GM19043 (cell line): ENCODE measurements around the gene IGSF21.

Experiments used
- ATAC-seq: cut with Tn5 transposase; IDR thresholded peaks from one replicate; pipeline ENCODE4 v1.9.1; 2021; ENCODE audit warnings: low read depth; ENCODE audit not compliant: unreplicated experiment

Gene IGSF21

GRCh38 chr1:18174037-18174436 is 66.4 kb downstream of the IGSF21 start:
- no peak for ATAC-seq

GRCh38 chr1:18175051-18175450 is 67.5 kb downstream of the IGSF21 start:
- ATAC-seq: no peak

- no peak for ATAC-seq
Measured at GRCh38 chr1:18175530-18176377, 68.2 kb downstream of the IGSF21 start.

GRCh38 chr1:18176619-18177018 is 69.0 kb downstream of the IGSF21 start:
- ATAC-seq: no peak

- no peak for ATAC-seq
Measured at GRCh38 chr1:18178111-18178510, 70.5 kb downstream of the IGSF21 start.

GRCh38 chr1:18179009-18179408 is 71.4 kb downstream of the IGSF21 start:
- ATAC-seq: no peak

GRCh38 chr1:18182398-18183160 is 75.0 kb downstream of the IGSF21 start:
- no peak for ATAC-seq

GRCh38 chr1:18183533-18183932 is 75.9 kb downstream of the IGSF21 start:
- no peak for ATAC-seq

GRCh38 chr1:18187054-18187453 is 79.5 kb downstream of the IGSF21 start:
- no peak for ATAC-seq

GRCh38 chr1:18188820-18189517 is 81.4 kb downstream of the IGSF21 start:
- no peak for ATAC-seq

GRCh38 chr1:18190598-18190997 is 83.0 kb downstream of the IGSF21 start:
- ATAC-seq: no peak

- ATAC-seq: no peak
Measured at GRCh38 chr1:18191037-18191436, 83.4 kb downstream of the IGSF21 start.

GRCh38 chr1:18191481-18192155 is 84.0 kb downstream of the IGSF21 start:
- no peak for ATAC-seq

- ATAC-seq: no peak
Measured at GRCh38 chr1:18192182-18192581, 84.6 kb downstream of the IGSF21 start.

GRCh38 chr1:18192974-18193373 is 85.4 kb downstream of the IGSF21 start:
- ATAC-seq: no peak

GRCh38 chr1:18197299-18197698 is 89.7 kb downstream of the IGSF21 start:
- ATAC-seq: no peak

- ATAC-seq: no peak
Measured at GRCh38 chr1:18198260-18198659, 90.7 kb downstream of the IGSF21 start.

GRCh38 chr1:18199462-18199861 is 91.9 kb downstream of the IGSF21 start:
- ATAC-seq: no peak

- ATAC-seq: no peak
Measured at GRCh38 chr1:18200136-18200717, 92.6 kb downstream of the IGSF21 start.

- ATAC-seq: no peak
Measured at GRCh38 chr1:18200918-18201317, 93.3 kb downstream of the IGSF21 start.
